ENCODE measurements around the gene CTCFL. TPM values are rescaled to one million over a fixed set of nuclear protein-coding genes. Genes with fewer than 3 reads are reported as not detected.

Gene CTCFL
- polyA plus RNA-seq, 1 donor from 2014 or later = not detected

GRCh38 chr20:57526087-57526884, 1.3 kb upstream of the CTCFL start:
- no peak overlapping the region for H2AFZ ChIP-seq (ENCODE audit: low read depth, low read length)
- H3K9me3 ChIP-seq (ENCODE audit: low read length) = no peaks in the 10 kb centered on the region
- H3K4me3 ChIP-seq (ENCODE audit: low read length) = no peak overlapping the region
- no peak overlapping the region for H3K27ac ChIP-seq (ENCODE audit: low read length)
- no peaks in the 10 kb centered on the region for H3K9me2 ChIP-seq (ENCODE audit: insufficient read depth, low read length)
- H3K27me3 ChIP-seq (ENCODE audit: insufficient read depth, low read depth, low read length) = no peaks in the 10 kb centered on the region
- no peak overlapping the region for H3K4me2 ChIP-seq (ENCODE audit: low read length)
- H3F3A ChIP-seq (ENCODE audit: insufficient read depth, low read length, poor library complexity, severe bottlenecking) = no peaks in the 10 kb centered on the region
- no peak for TF ChIP-seq REST (IDR thresholded peaks at IDR 0.05; ENCODE audit: borderline replicate concordance)
- no peak for TF ChIP-seq MXI1 (conservative IDR thresholded peaks at IDR 0.05; ENCODE audit: poor library complexity, severe bottlenecking)
- no peak for TF ChIP-seq POLR2AphosphoS5 (IDR thresholded peaks at IDR 0.05)
- no peak for TF ChIP-seq EZH2 (IDR thresholded peaks at IDR 0.05; ENCODE audit: borderline replicate concordance, insufficient read depth, low read length, poor library complexity, severe bottlenecking)
- H4K20me1 ChIP-seq (ENCODE audit: insufficient read depth) = no peaks in the 10 kb centered on the region
- no peak overlapping the region for H3K9ac ChIP-seq (ENCODE audit: low read length)
- no peaks in the 10 kb centered on the region for H3K36me3 ChIP-seq (ENCODE audit: insufficient read depth, low read length)
- H3K79me2 ChIP-seq (replicated peaks; ENCODE audit: insufficient read depth, low read length) = no peaks in the 10 kb centered on the region

GRCh38 chr20:57525328-57526086, 567 bp upstream of the CTCFL start:
- no peak overlapping the region for H2AFZ ChIP-seq (ENCODE audit: low read depth, low read length)
- no peaks in the 10 kb centered on the region for H3F3A ChIP-seq (ENCODE audit: insufficient read depth, low read length, poor library complexity, severe bottlenecking)
- no peak overlapping the region for H3K4me2 ChIP-seq (ENCODE audit: low read length)
- H4K20me1 ChIP-seq (ENCODE audit: insufficient read depth) = no peaks in the 10 kb centered on the region
- no peaks in the 10 kb centered on the region for H3K27me3 ChIP-seq (ENCODE audit: insufficient read depth, low read depth, low read length)
- no peak overlapping the region for H3K4me3 ChIP-seq (ENCODE audit: low read length)
- no peaks in the 10 kb centered on the region for H3K36me3 ChIP-seq (ENCODE audit: insufficient read depth, low read length)
- no peaks in the 10 kb centered on the region for H3K9me2 ChIP-seq (ENCODE audit: insufficient read depth, low read length)
- H3K9ac ChIP-seq (ENCODE audit: low read length) = no peak overlapping the region
- H3K9me3 ChIP-seq (ENCODE audit: low read length) = no peaks in the 10 kb centered on the region
- no peaks in the 10 kb centered on the region for H3K79me2 ChIP-seq (replicated peaks; ENCODE audit: insufficient read depth, low read length)
- no peak overlapping the region for H3K27ac ChIP-seq (ENCODE audit: low read length)
- TF ChIP-seq REST (IDR thresholded peaks at IDR 0.05; ENCODE audit: borderline replicate concordance) (no peak), TAF1 (IDR thresholded peaks at IDR 0.05; ENCODE audit: low read depth) (no peak), POLR2AphosphoS5 (IDR thresholded peaks at IDR 0.05) (no peak)
- TF ChIP-seq, protein P1, sequence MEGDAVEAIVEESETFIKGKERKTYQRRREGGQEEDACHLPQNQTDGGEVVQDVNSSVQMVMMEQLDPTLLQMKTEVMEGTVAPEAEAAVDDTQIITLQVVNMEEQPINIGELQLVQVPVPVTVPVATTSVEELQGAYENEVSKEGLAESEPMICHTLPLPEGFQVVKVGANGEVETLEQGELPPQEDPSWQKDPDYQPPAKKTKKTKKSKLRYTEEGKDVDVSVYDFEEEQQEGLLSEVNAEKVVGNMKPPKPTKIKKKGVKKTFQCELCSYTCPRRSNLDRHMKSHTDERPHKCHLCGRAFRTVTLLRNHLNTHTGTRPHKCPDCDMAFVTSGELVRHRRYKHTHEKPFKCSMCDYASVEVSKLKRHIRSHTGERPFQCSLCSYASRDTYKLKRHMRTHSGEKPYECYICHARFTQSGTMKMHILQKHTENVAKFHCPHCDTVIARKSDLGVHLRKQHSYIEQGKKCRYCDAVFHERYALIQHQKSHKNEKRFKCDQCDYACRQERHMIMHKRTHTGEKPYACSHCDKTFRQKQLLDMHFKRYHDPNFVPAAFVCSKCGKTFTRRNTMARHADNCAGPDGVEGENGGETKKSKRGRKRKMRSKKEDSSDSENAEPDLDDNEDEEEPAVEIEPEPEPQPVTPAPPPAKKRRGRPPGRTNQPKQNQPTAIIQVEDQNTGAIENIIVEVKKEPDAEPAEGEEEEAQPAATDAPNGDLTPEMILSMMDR (IDR thresholded peaks at IDR 0.05; ENCODE audit: poor library complexity, severe bottlenecking) = no peak

Data from neural cell (in vitro differentiated cells).